HG02884 (cell line): Measurements from ENCODE around the gene CLEC12A.

ENCODE experiments used
- ATAC-seq: cut with Tn5 transposase; IDR thresholded peaks from one replicate; pipeline ENCODE4 v1.9.1; 2021; ENCODE audit warnings: mild to moderate bottlenecking, moderate library complexity; ENCODE audit not compliant: unreplicated experiment

The CLEC12A gene

DNA sequence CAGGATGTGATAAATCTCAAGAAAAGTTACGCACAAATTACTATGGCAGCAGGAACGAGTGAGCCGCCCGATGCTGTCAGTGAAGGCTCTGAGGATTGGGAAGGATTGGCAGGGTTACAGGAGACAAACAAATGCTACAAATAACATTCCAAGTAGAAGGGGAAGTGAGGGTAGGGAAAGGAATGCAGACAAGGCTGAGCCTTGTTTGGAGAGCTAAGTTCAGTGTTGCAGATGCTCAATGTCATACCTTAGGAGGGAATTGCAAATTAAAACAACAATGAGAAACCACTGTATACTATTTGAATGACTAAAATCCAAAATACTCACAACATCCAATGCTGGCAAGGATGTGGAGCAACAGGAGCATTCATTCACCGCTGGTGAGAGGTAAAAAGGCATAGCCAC lies 60.6 kb downstream of the CLEC12A start:
- ATAC-seq, result no peak

DNA sequence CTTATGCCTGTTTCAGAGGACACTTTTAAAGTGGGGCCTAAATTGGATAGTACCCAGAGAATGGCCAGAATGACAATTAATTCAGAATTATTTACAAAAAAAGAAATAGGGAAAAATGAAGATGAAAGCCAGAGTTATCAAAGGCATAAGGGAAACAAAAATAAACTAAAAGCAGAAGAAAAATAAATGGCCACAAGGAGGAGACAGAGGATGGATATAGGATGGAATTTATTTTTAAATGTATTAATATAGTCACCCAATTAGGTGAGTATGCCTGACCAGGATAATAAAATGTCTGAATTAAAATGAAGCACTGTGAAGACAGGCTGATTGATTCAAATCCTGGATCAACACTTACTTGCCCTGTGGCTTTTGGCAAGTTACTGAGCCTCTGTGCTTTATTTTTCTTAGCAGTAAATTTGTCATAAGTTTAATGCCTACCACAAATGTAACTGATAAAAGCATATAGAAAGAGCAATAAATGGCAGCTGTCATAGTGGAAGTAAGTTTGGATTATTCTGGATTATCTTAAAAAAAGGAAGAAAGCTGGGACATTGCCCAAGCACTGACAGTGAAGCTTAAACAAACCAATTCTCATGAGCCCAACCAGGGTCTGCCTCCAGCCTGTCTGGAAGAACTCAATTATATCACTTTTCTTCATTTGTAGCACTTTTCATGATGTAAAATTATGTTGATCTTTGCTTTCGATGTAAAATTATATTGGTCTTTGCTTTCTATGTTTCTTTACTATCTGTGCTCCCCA lies 62.8 kb downstream of the CLEC12A start:
- ATAC-seq, result no peak
